Activated CD8-positive, alpha-beta T cell treated with anti-CD3 and anti-CD28 coated beads for 36 hours (primary cell): Measurements from ENCODE around the gene DNAJB12. TPM values are rescaled to one million over a fixed set of nuclear protein-coding genes. Genes with fewer than 3 reads are reported as not detected.

ENCODE experiments used
- ATAC-seq: fragments of 200-7000 bp; cut with Tn5 transposase; one replicate; pipeline ENCODE4 v1.10.0; 2021; ENCODE audit warnings: mild to moderate bottlenecking, moderate library complexity
- CTCF ChIA-PET: fragments of 350-600 bp; sonication (Branson Sonifier 250); formaldehyde crosslinking; loops from one replicate; lab custom pipeline; 2021; ENCODE audit warnings: antibody characterized with exemption; lab: Charles Lee
- POLR2A ChIA-PET: fragments of 350-600 bp; sonication (Branson Sonifier 250); formaldehyde crosslinking; loops from one replicate; lab custom pipeline; 2021; ENCODE audit warnings: antibody characterized with exemption; lab: Charles Lee
- DNase-seq: peaks from one replicate; pipeline ENCODE4 v3.0.0-alpha.2; 2020
- H3K27ac Mint-ChIP-seq: one replicate; pipeline ENCODE4 v1.8.0; 2021; ENCODE audit warnings: mild to moderate bottlenecking, mixed read lengths
- H3K27me3 Mint-ChIP-seq: one replicate; pipeline ENCODE4 v1.8.0; 2021; ENCODE audit warnings: mixed read lengths
- H3K36me3 Mint-ChIP-seq: one replicate; pipeline ENCODE4 v1.8.0; 2021; ENCODE audit warnings: low read depth, mixed read lengths
- H3K4me1 Mint-ChIP-seq: one replicate; pipeline ENCODE4 v1.8.0; 2021; ENCODE audit warnings: low read depth, mixed read lengths
- H3K4me3 Mint-ChIP-seq: one replicate; pipeline ENCODE4 v1.8.0; 2021; ENCODE audit warnings: mild to moderate bottlenecking, moderate library complexity, mixed read lengths
- H3K9me3 Mint-ChIP-seq: one replicate; pipeline ENCODE4 v1.8.0; 2021; ENCODE audit warnings: mixed read lengths
- intact Hi-C: fragments of 100-400 bp; cut with micrococcal nuclease; formaldehyde crosslinking; loops from one replicate; pipeline ENCODE4 v1.10.0; 2022
- total RNA-seq, 2 experiments: library from RNA; stranded (reverse); gene quantifications; one replicate each; pipeline ENCODE4 v1.2.3, GENCODE V29; 2021
- TF ChIP-seq, protein P1 (sequence below): fragments of 200-600 bp; IDR thresholded peaks from one replicate; pipeline ENCODE4 v1.8.0; 2022; ENCODE audit warnings: antibody characterized with exemption, mild to moderate bottlenecking

The DNAJB12 gene
- total RNA-seq, 2 experiments from 2014 or later = 17.1 to 17.5 TPM

DNA sequence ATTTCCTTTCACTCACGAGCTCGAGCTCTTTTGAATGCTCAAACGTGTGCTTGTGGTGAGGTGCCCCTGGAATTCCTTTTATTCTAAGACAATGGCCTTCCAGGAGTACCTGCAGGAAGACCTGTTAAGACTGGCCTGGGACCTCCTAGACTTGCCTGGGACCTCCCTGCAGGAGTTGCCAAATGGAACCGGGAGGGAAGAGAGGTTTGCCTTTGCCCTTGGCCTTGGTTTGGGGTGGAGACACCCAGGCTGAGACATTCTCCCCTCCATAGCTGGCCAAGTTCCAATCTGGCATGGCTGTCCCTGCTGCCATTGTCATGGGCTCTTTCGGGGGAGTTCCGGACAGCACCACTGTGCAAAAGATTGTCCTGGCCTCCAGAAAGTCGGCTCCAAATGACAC is 39.7 kb downstream of the DNAJB12 start:
- intact Hi-C loops = no loop called here
- TF ChIP-seq, protein P1, sequence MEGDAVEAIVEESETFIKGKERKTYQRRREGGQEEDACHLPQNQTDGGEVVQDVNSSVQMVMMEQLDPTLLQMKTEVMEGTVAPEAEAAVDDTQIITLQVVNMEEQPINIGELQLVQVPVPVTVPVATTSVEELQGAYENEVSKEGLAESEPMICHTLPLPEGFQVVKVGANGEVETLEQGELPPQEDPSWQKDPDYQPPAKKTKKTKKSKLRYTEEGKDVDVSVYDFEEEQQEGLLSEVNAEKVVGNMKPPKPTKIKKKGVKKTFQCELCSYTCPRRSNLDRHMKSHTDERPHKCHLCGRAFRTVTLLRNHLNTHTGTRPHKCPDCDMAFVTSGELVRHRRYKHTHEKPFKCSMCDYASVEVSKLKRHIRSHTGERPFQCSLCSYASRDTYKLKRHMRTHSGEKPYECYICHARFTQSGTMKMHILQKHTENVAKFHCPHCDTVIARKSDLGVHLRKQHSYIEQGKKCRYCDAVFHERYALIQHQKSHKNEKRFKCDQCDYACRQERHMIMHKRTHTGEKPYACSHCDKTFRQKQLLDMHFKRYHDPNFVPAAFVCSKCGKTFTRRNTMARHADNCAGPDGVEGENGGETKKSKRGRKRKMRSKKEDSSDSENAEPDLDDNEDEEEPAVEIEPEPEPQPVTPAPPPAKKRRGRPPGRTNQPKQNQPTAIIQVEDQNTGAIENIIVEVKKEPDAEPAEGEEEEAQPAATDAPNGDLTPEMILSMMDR = no peak
- DNase-seq = no peak
- no peaks in the 10 kb centered on the region for H3K27me3 Mint-ChIP-seq
- ChIA-PET POLR2A (interaction anchor here (3.3 to 28.1 kb wide), 3 partner anchors 12 to 40 kb away, joined by 20 to 796 read pairs (median 138); partner anchors contain the start of gene DDIT4), CTCF (interaction anchor here (1.8 to 2.3 kb wide), 2 partner anchors 9 to 40 kb away, joined by 6 to 7 read pairs; no protein-coding TSS in a partner anchor)
- H3K9me3 Mint-ChIP-seq = no peaks in the 10 kb centered on the region
- peak overlapping the region; percentile 87 for H3K27ac Mint-ChIP-seq
- ATAC-seq = no peak
- no peak overlapping the region for H3K4me3 Mint-ChIP-seq
- H3K36me3 Mint-ChIP-seq = peaks cover 11% of the 10 kb centered on the region
- peaks cover 57% of the 10 kb centered on the region for H3K4me1 Mint-ChIP-seq

GRCh38 chr10:72314263-72314662 is 40.5 kb downstream of the DNAJB12 start:
- no peaks in the 10 kb centered on the region for H3K27me3 Mint-ChIP-seq
- POLR2A ChIA-PET = interaction anchor here (3.3 to 28.1 kb wide), 3 partner anchors 13 to 39 kb away, joined by 20 to 796 read pairs (median 138); partner anchors contain the start of gene DDIT4
- DNase-seq (no peak), ATAC-seq (no peak)
- H3K27ac Mint-ChIP-seq = no peak overlapping the region
- H3K9me3 Mint-ChIP-seq = no peaks in the 10 kb centered on the region
- intact Hi-C loops = no loop called here
- H3K4me1 Mint-ChIP-seq = peaks cover 63% of the 10 kb centered on the region
- H3K36me3 Mint-ChIP-seq = peaks cover 11% of the 10 kb centered on the region
- CTCF ChIA-PET = interaction anchor here (0.9 kb wide), 1 partner anchor 25 kb away, joined by 3 read pairs; no protein-coding TSS in a partner anchor
- TF ChIP-seq, protein P1 = no peak
- no peak overlapping the region for H3K4me3 Mint-ChIP-seq

DNA sequence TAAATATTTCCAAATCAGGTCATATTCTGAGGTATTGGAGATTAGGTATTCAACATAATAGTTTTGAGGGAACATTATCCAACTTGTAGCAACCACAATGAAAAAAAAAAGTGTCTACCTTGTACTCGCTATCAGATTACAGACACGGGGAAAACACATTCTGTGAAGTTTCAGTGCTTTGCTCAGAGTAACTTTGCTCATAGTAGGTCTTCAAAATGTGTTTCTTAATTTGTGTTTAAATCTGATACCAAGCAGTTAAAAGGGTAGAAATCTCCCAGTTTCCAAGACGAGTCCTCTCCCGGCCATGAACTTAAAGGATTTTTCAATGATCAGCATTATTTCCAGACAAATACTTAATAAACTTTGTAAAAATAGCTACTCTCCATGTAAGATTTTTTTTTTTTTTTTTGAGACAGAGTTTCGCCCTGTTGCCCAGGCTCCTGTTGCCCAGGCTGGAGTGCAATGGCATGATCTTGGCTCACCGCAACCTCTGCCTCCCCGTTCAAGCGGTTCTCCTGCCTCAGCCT is 41.8 kb downstream of the DNAJB12 start:
- CTCF ChIA-PET = interaction anchor here (1.0 to 1.8 kb wide), 2 partner anchors 10 to 16 kb away, joined by 4 read pairs; no protein-coding TSS in a partner anchor
- TF ChIP-seq, protein P1 = no peak
- H3K27ac Mint-ChIP-seq = no peak overlapping the region
- H3K36me3 Mint-ChIP-seq = peaks cover 4% of the 10 kb centered on the region
- intact Hi-C loops = no loop called here
- H3K9me3 Mint-ChIP-seq = no peaks in the 10 kb centered on the region
- POLR2A ChIA-PET = interaction anchor here (0.9 to 28.1 kb wide), 2 partner anchors 14 to 15 kb away, joined by 3 to 796 read pairs; no protein-coding TSS in a partner anchor
- no peak for ATAC-seq
- H3K4me1 Mint-ChIP-seq = peaks cover 69% of the 10 kb centered on the region
- H3K4me3 Mint-ChIP-seq = no peak overlapping the region
- H3K27me3 Mint-ChIP-seq = no peaks in the 10 kb centered on the region
- DNase-seq = no peak

GRCh38 chr10:72311667-72312066 is 43.1 kb downstream of the DNAJB12 start:
- ATAC-seq (peak; percentile 53), DNase-seq (peak; percentile 51)
- Mint-ChIP-seq H3K27me3 (no peaks in the 10 kb centered on the region), H3K9me3 (no peaks in the 10 kb centered on the region), H3K4me1 (peaks cover 67% of the 10 kb centered on the region), H3K4me3 (no peak overlapping the region), H3K36me3 (no peaks in the 10 kb centered on the region), H3K27ac (peak overlapping the region; percentile 10)
- ChIA-PET CTCF (interaction anchor here (1.5 kb wide), 1 partner anchor 10 kb away, joined by 3 read pairs; no protein-coding TSS in a partner anchor), POLR2A (interaction anchor here (0.8 to 28.1 kb wide), 6 partner anchors 9 to 74 kb away, joined by 3 to 796 read pairs (median 6); no protein-coding TSS in a partner anchor)
- TF ChIP-seq, protein P1 = no peak
- intact Hi-C loops = no loop called here

DNA sequence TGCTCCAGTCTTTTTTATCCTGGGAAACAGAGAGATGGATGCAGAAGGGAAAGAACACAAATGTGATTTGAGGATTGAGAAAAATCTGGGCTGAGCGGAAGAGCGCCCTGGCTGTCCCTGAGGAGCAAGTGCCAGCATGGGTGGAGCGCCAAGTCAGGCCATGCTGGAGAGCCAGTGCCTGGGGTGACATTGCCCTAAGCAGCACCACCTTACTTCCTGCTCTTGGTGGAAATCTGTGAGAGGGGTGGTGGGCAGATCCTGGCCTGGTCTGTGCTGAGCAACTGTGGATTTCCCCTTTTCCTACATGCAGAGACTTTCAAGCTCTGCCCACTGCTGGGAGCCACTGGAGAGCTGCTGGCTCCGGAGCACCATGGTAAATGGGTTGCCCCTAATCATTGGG is 44.1 kb downstream of the DNAJB12 start:
- no peaks in the 10 kb centered on the region for H3K9me3 Mint-ChIP-seq
- POLR2A ChIA-PET = interaction anchor here (1.1 to 28.1 kb wide), 5 partner anchors 10 to 73 kb away, joined by 3 to 796 read pairs (median 6); no protein-coding TSS in a partner anchor
- H3K4me1 Mint-ChIP-seq = peaks cover 66% of the 10 kb centered on the region
- CTCF ChIA-PET = interaction anchor here (1.5 kb wide), 1 partner anchor 11 kb away, joined by 3 read pairs; no protein-coding TSS in a partner anchor
- no peaks in the 10 kb centered on the region for H3K27me3 Mint-ChIP-seq
- DNase-seq (no peak), ATAC-seq (no peak)
- peak overlapping the region; percentile 72 for H3K27ac Mint-ChIP-seq
- TF ChIP-seq, protein P1 = no peak
- intact Hi-C loops = no loop called here
- no peaks in the 10 kb centered on the region for H3K36me3 Mint-ChIP-seq
- H3K4me3 Mint-ChIP-seq = no peak overlapping the region
